Stimulated activated naive CD8-positive, alpha-beta T cell treated with anti-CD3 and anti-CD28 coated beads, Interleukin-15, amount 100 ng/mL, for 72 hours (primary cell): ENCODE results near the gene DQX1.

Experiments
- ATAC-seq: fragments of 150-1000 bp; cut with Tn5 transposase; 2 replicates; pipeline ENCODE4 v1.10.0; 2021; ENCODE audit warnings: mild to moderate bottlenecking, moderate library complexity
- DNase-seq, 2 donors: peaks; one replicate each; pipeline ENCODE4 v3.0.0; 2021 to 2022
- H3K27ac Mint-ChIP-seq, 2 donors: one replicate each; pipeline ENCODE4 v1.8.0; 2022; ENCODE audit warnings: mild to moderate bottlenecking in 2 of 2, mixed read lengths in 2 of 2, moderate library complexity in 2 of 2
- H3K27me3 Mint-ChIP-seq: one replicate; pipeline ENCODE4 v1.8.0; 2022; ENCODE audit warnings: mixed read lengths
- H3K4me1 Mint-ChIP-seq: one replicate; pipeline ENCODE4 v1.8.0; 2022; ENCODE audit warnings: mild to moderate bottlenecking, mixed read lengths
- H3K4me3 Mint-ChIP-seq, 2 donors: one replicate each; pipeline ENCODE4 v1.8.0; 2022; ENCODE audit warnings: mild to moderate bottlenecking in 2 of 2, mixed read lengths in 2 of 2, moderate library complexity in 1 of 2
- H3K9me3 Mint-ChIP-seq, 2 donors: one replicate each; pipeline ENCODE4 v1.8.0; 2022; ENCODE audit warnings: mixed read lengths in 2 of 2

DQX1 gene

GRCh38 chr2:74558284-74559230 lies 32.5 kb upstream of the DQX1 start:
- Mint-ChIP-seq H3K27me3 (peaks cover 34% of the 10 kb centered on the region), H3K4me3 (no peak overlapping the region), H3K9me3 (no peaks in the 10 kb centered on the region), H3K27ac (no peak overlapping the region), H3K4me1 (peaks cover 33% of the 10 kb centered on the region)
- DNase-seq (no peak), ATAC-seq (no peak)

- Mint-ChIP-seq H3K27ac (no peak overlapping the region), H3K4me1 (peaks cover 28% of the 10 kb centered on the region), H3K4me3 (no peak overlapping the region), H3K9me3 (no peaks in the 10 kb centered on the region), H3K27me3 (peaks cover 34% of the 10 kb centered on the region)
- ATAC-seq = no peak
- no peak for DNase-seq
These were observed 30.9 kb upstream of the DQX1 start for GRCh38 chr2:74556831-74557370.

DNA sequence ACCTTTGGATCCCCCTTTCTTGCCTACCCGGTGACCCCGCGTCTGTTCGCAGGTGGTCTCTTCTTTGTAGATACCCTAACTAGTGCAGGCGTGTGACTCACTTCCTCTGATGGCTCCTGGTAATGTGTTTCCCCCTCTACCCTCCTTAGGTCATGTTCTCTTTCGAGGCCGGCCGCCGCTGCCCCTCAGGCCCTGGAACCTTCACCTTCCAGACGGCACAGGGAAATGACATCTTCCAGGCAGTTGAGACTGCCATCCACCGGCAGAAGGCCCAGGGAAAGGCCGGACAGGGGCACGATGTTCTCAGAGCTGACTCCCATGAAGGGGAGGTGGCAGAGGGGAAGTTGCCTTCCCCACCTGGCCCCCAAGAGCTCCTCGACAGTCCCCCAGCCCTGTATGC lies 30.1 kb upstream of the DQX1 start:
- Mint-ChIP-seq H3K9me3 (no peaks in the 10 kb centered on the region), H3K27me3 (peaks cover 34% of the 10 kb centered on the region), H3K4me1 (peaks cover 28% of the 10 kb centered on the region), H3K4me3 (peak overlapping the region; percentile 88 to 89), H3K27ac (no peak overlapping the region)
- no peak for DNase-seq
- no peak for ATAC-seq

DNA sequence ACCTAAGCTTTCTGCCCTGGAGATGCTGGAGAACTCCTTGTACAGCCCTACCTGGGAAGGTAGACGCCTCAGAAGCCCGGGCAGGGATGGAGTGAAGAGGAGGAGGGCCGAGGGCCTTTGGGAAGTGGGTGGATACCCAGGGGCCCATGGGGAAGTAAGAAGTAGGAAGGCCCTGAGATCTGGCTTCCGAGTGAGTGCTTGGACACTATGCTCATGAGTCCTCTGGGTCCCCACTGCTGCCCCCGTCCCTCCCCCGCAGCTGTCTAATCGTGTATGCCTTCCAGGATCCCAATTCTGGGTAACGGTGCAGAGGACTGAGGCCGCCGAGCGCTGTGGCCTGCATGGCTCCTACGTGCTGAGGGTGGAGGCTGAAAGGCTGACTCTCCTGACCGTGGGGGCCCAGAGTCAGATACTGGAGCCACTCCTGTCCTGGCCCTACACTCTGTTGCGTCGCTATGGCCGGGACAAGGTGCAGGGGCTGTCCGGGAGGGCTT lies 29.6 kb upstream of the DQX1 start:
- Mint-ChIP-seq H3K9me3 (no peaks in the 10 kb centered on the region), H3K27me3 (peaks cover 34% of the 10 kb centered on the region)

GRCh38 chr2:74554820-74555531 lies 28.9 kb upstream of the DQX1 start:
- peak; percentile 39 to 40 for DNase-seq
- Mint-ChIP-seq H3K27ac (peak overlapping the region; percentile 84 to 95), H3K4me3 (peak overlapping the region; percentile 88 to 89), H3K4me1 (peaks cover 23% of the 10 kb centered on the region), H3K27me3 (peaks cover 34% of the 10 kb centered on the region), H3K9me3 (no peaks in the 10 kb centered on the region)
- ATAC-seq = peak; percentile 55

More for the DNA sequence above, 29.6 kb upstream of the DQX1 start:
- no peak for ATAC-seq
- DNase-seq = no peak
- H3K4me1 Mint-ChIP-seq = peaks cover 27% of the 10 kb centered on the region
- H3K27ac Mint-ChIP-seq = peak overlapping the region in 1 of 2 donors; percentile 95
- peak overlapping the region; percentile 88 to 89 for H3K4me3 Mint-ChIP-seq

DNA sequence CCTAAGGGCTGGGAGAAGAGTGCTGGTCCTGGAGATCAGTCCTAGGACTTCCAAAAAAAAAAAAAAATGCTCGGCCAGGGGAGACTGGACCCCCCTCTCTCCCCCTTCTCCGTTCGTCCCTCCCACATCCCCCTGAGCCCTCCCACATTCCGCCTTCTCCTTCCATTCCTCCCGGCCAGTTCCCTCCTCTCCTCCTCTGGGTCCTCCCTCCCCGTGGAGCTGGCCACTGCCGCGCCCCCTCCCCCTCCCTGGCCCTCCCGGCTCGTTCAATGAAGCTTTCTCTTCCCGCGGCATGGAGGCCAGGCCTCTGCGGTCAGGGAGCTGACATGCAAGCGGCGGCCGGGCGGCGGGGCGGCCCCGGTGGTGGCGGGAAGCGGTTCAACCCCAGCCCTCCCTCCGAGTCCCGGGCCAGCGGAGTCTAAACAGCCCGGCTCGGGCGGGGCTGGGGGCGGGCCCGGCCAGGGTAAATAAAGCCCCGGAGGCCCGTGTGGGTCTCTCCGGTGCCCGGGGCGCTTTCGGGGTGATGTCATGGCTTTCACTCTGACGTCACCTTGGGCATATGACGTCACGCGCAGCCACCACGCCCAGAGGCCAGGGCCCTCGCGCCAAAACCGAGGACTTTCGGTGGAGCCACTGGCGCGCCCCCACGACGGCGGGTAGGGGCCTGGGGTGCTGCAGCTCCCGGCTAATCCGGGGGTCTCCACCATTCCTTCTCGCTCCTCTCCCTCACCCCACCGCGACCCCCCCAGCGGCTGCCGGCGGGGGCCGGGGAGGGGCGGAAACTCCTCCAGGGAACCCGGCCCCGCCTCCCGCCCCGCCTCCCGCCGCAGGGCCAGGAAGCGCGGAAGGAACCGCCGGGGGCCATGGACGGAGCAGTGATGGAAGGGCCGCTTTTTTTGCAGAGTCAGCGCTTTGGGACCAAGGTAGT lies 28.1 kb upstream of the DQX1 start, which contains the start of the genes DOK1 and LOXL3:
Gene DOK1, plus strand, starts transcription at position 829 of the 928 bp plus-strand sequence. Its CDS starts 35 bp downstream, at position 864.
Gene LOXL3, minus strand, starts transcription at position 51 of the 928 bp plus-strand sequence. CDS start 1,308 bp downstream, outside the sequence.
- DNase-seq = peak; percentile 86 to 91
- Mint-ChIP-seq H3K9me3 (no peaks in the 10 kb centered on the region), H3K4me1 (peaks cover 29% of the 10 kb centered on the region), H3K27me3 (peaks cover 39% of the 10 kb centered on the region), H3K27ac (peak within 1 kb of the TSS; percentile 84 to 95), H3K4me3 (peak within 1 kb of the TSS; percentile 88 to 89)
- peak; percentile 75 for ATAC-seq

DNA sequence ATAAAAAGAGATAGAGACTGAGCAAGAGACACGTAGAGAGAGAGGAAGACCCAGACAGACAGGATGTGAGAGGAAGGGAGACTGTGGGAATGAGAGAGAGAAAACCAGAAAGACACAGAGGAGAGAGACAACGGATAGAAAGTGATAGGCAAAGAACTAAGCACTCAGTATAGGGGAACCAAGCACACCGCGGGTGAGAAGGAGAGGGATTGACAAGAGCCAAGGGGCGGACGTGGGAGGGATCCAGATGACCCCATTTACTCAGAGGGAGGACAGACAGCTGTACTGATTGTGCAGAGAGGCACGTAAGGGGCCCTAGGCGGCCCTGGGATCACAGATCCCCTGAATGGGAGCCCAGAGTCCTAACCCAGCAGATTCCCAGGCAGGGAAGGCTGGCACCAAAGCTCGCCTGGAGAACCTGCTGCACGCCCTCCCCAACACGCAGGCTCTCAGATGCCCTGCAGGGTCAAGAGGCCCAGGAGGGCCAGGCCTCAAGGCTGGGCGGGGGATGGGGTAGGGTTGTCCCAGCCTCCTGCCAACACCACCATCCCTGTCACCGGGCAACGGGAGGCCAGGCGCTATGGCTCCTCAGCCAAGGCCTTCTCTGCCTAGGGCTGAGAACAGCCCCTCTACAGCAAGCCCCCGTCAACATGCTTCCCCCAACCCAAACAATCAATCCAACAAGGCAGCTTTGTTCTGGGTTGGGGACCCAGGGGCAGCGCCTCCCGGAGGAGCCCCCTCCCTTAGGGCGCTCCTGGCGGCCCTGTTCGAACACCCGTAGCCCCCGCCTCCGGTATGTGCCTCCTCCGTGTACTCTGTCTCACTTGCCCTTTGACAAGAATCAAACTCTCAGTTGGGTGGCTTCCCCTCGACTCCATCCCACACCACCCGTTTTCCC lies 27.1 kb upstream of the DQX1 start:
- DNase-seq = peak in 1 of 2 donors; percentile 36
- ATAC-seq = peak; percentile 19
- no peaks in the 10 kb centered on the region for H3K9me3 Mint-ChIP-seq
- H3K4me3 Mint-ChIP-seq = peak overlapping the region; percentile 31 to 58
- peak overlapping the region in 1 of 2 donors; percentile 56 for H3K27ac Mint-ChIP-seq
- H3K27me3 Mint-ChIP-seq = peaks cover 44% of the 10 kb centered on the region
- H3K4me1 Mint-ChIP-seq = peaks cover 29% of the 10 kb centered on the region

GRCh38 chr2:74551942-74552913 lies 26.2 kb upstream of the DQX1 start:
- peaks cover 53% of the 10 kb centered on the region for H3K27me3 Mint-ChIP-seq
- H3K9me3 Mint-ChIP-seq = no peaks in the 10 kb centered on the region
- peak overlapping the region in 1 of 2 donors; percentile 1 for H3K4me3 Mint-ChIP-seq
- ATAC-seq = no peak
- peak overlapping the region in 1 of 2 donors; percentile 10 for H3K27ac Mint-ChIP-seq
- DNase-seq = no peak
- H3K4me1 Mint-ChIP-seq = peaks cover 29% of the 10 kb centered on the region

- Mint-ChIP-seq H3K27ac (no peak overlapping the region), H3K4me3 (no peak overlapping the region)
These were observed 25.5 kb upstream of the DQX1 start for GRCh38 chr2:74551530-74551929.

GRCh38 chr2:74550231-74550630 lies 24.2 kb upstream of the DQX1 start:
- DNase-seq (no peak), ATAC-seq (no peak)
- Mint-ChIP-seq H3K27me3 (peaks cover 68% of the 10 kb centered on the region), H3K4me3 (peak overlapping the region in 1 of 2 donors; percentile 22), H3K9me3 (no peaks in the 10 kb centered on the region), H3K27ac (no peak overlapping the region), H3K4me1 (peaks cover 22% of the 10 kb centered on the region)

More at GRCh38 chr2:74551530-74551929, 25.5 kb upstream of the DQX1 start:
- Mint-ChIP-seq H3K9me3 (no peaks in the 10 kb centered on the region), H3K4me1 (peaks cover 30% of the 10 kb centered on the region), H3K27me3 (peaks cover 59% of the 10 kb centered on the region)
- DNase-seq = no peak
- ATAC-seq = no peak

DNA sequence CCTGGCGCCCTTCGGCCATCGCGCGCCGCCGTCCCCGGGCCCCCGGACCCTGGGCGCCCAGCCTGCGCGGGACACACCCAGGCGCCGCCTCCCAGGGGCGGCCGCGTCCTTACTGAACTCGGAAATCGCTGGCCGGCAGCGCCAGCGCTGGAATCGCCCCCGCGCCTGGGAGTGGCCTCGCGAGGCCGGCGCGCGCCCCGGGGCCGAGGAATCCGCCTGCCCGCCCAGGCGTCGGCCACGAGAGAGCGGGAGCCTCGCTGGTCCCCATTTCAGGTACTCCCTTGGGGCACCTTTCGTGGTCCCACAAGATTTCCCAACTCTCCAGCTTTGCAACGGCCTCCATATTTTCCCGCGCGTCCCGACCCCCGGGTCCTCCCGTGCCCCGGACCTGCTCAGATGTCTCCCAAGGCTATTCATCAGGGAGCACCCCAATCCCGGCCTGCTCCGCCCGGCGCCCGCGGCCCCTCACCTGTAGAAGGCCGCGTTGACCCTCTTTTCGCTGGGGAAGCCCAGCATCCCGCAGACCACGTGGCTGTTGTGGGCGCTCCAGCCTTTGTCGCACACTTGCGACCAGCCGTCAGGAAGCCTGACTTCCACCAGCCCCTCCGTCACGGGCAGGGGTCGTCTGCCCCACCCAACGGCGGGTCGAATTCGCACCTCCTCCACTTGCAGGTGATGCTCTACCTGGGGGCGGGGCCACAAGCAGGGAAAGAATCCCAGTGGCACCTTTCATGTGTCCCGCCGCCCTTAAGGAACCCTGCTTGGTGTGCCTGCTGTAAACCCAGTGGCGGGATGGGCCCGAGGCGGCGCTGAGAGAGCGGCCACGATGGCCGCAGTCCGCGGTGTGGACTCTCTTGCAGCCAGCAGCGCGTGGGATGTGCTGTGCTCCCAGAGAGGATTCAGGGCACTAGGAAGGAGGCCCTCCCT lies 23.1 kb upstream of the DQX1 start:
- peak overlapping the region; percentile 74 to 79 for H3K4me3 Mint-ChIP-seq
- H3K4me1 Mint-ChIP-seq = peaks cover 22% of the 10 kb centered on the region
- no peaks in the 10 kb centered on the region for H3K9me3 Mint-ChIP-seq
- DNase-seq (no peak), ATAC-seq (peak; percentile 43)
- peaks cover 76% of the 10 kb centered on the region for H3K27me3 Mint-ChIP-seq
- H3K27ac Mint-ChIP-seq = peak overlapping the region in 1 of 2 donors; percentile 34
